Astrocyte (in vitro differentiated cells and primary cell): ENCODE results near the gene WIPF3. TPM values are rescaled to one million over a fixed set of nuclear protein-coding genes. Genes with fewer than 3 reads are reported as not detected.
A peak's percentile ranks its signal among the peaks of the same experiment; 100 is the strongest.

Experiments used
- DNase-seq: peaks from one replicate; pipeline ENCODE4 v3.0.0-alpha.2; 2010; ENCODE audit warnings: low read depth
- FAIRE-seq: peaks from 2 replicates; lab custom pipeline; 2011; peaks lifted over from hg19 to GRCh38; lab: Jason Lieb, UNC
- H2AFZ ChIP-seq: 2 replicates; pipeline ENCODE4 v1.6.0; 2012; ENCODE audit warnings: low read depth, low read length, inconsistent platforms
- H3K27ac ChIP-seq: 2 replicates; pipeline ENCODE4 v1.5.1; 2011; ENCODE audit warnings: low read depth, low read length, inconsistent platforms
- H3K27me3 ChIP-seq: 2 replicates; pipeline ENCODE4 v1.6.0; 2011; ENCODE audit warnings: low read length, inconsistent platforms; ENCODE audit not compliant: insufficient read depth
- H3K36me3 ChIP-seq: 2 replicates; pipeline ENCODE4 v1.5.1; 2011; ENCODE audit warnings: low read length, inconsistent platforms; ENCODE audit not compliant: insufficient read depth
- H3K4me1 ChIP-seq: 2 replicates; pipeline ENCODE4 v1.5.1; 2011; ENCODE audit warnings: low read length, inconsistent platforms; ENCODE audit not compliant: insufficient read depth
- H3K4me2 ChIP-seq: 2 replicates; pipeline ENCODE4 v1.6.0; 2012; ENCODE audit warnings: low read length, inconsistent platforms
- H3K4me3 ChIP-seq: 2 replicates; pipeline ENCODE4 v1.5.1; 2011; ENCODE audit warnings: low read depth, mild to moderate bottlenecking, low read length, inconsistent platforms; ENCODE audit not compliant: insufficient read depth
- H3K79me2 ChIP-seq: 2 replicates; pipeline ENCODE4 v1.6.0; 2012; ENCODE audit warnings: mild to moderate bottlenecking, low read length, inconsistent platforms; ENCODE audit not compliant: insufficient read depth
- H3K9ac ChIP-seq: 2 replicates; pipeline ENCODE4 v1.6.0; 2012; ENCODE audit warnings: mild to moderate bottlenecking, low read length, inconsistent platforms
- H3K9me3 ChIP-seq: 2 replicates; pipeline ENCODE4 v1.5.1; 2012; ENCODE audit warnings: low read depth, mild to moderate bottlenecking, low read length, inconsistent platforms; ENCODE audit not compliant: insufficient read depth
- H4K20me1 ChIP-seq: 2 replicates; pipeline ENCODE4 v1.6.0; 2012; ENCODE audit warnings: low read length, inconsistent platforms; ENCODE audit not compliant: insufficient read depth
- H3K27ac Mint-ChIP-seq: one replicate; pipeline ENCODE4 v1.8.0; 2021; ENCODE audit warnings: mild to moderate bottlenecking, mixed read lengths; ENCODE audit not compliant: unreplicated experiment
- H3K27me3 Mint-ChIP-seq: one replicate; pipeline ENCODE4 v1.8.0; 2021; ENCODE audit warnings: low read depth, mixed read lengths; ENCODE audit not compliant: unreplicated experiment
- H3K36me3 Mint-ChIP-seq: one replicate; pipeline ENCODE4 v1.8.0; 2021; ENCODE audit warnings: low read depth, mixed read lengths; ENCODE audit not compliant: unreplicated experiment
- H3K4me1 Mint-ChIP-seq: one replicate; pipeline ENCODE4 v1.8.0; 2021; ENCODE audit warnings: low read depth, mixed read lengths; ENCODE audit not compliant: unreplicated experiment
- H3K4me3 Mint-ChIP-seq: one replicate; pipeline ENCODE4 v1.8.0; 2021; ENCODE audit warnings: mild to moderate bottlenecking, moderate library complexity, mixed read lengths; ENCODE audit not compliant: unreplicated experiment
- H3K9me3 Mint-ChIP-seq: one replicate; pipeline ENCODE4 v1.8.0; 2021; ENCODE audit warnings: mild to moderate bottlenecking, mixed read lengths; ENCODE audit not compliant: unreplicated experiment
- EZH2 ChIP-seq: IDR thresholded peaks from 2 replicates; pipeline ENCODE4 v1.6.1; 2012; ENCODE audit warnings: mild to moderate bottlenecking, low read length, inconsistent platforms; ENCODE audit not compliant: insufficient read depth
- total RNA-seq: library from RNA; stranded (reverse); gene quantifications from 2 replicates; pipeline ENCODE4 v1.2.1, GENCODE V29; 2021
- TF ChIP-seq, protein P1 (sequence below): IDR thresholded peaks from 2 replicates; pipeline ENCODE4 v1.5.1; 2011; ENCODE audit warnings: low read depth, mild to moderate bottlenecking, inconsistent platforms, low read length, moderate library complexity; ENCODE audit not compliant: insufficient read depth

Gene WIPF3
- total RNA-seq, 1 donor from 2014 or later = 1.0 TPM

DNA sequence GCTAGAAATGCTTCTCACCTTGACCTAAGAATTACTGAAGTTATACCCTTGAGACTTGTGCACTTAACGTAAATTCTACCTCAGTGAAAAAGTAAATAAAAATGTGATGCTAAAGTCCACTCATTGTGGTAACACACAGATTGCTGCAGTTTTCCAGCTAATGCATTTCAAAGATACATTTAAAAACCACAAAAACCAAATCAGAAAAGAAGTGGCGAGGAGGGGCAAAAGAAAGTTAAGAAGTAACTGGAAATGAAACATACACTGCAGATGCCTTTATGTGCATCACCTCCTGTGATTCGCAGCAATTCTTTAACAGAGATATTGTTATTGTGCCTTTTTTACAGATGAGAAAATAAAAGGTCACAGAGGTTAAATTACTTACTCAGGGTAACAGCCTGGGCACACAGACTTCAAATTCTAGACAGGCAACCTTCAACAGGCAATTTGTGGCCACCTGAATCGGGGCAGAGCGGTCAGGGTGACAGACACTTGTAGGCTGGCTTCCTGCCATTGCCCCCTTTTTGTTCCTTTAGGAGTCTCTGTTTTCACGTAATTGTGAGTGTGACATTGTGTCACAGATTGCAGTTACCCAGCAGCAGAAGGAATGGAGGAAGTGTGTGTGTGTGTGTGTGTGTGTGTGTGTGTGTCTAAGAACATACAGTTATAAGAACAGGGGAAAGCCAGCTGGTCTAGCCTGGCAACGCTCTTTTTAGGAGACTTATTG lies 1.9 kb downstream of the WIPF3 start:
- TF ChIP-seq, protein P1, sequence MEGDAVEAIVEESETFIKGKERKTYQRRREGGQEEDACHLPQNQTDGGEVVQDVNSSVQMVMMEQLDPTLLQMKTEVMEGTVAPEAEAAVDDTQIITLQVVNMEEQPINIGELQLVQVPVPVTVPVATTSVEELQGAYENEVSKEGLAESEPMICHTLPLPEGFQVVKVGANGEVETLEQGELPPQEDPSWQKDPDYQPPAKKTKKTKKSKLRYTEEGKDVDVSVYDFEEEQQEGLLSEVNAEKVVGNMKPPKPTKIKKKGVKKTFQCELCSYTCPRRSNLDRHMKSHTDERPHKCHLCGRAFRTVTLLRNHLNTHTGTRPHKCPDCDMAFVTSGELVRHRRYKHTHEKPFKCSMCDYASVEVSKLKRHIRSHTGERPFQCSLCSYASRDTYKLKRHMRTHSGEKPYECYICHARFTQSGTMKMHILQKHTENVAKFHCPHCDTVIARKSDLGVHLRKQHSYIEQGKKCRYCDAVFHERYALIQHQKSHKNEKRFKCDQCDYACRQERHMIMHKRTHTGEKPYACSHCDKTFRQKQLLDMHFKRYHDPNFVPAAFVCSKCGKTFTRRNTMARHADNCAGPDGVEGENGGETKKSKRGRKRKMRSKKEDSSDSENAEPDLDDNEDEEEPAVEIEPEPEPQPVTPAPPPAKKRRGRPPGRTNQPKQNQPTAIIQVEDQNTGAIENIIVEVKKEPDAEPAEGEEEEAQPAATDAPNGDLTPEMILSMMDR = no peak
- no peak overlapping the region for H3K27ac ChIP-seq
- peaks cover 65% of the 10 kb centered on the region for H3K27me3 ChIP-seq
- peaks cover 12% of the 10 kb centered on the region for H3K4me1 Mint-ChIP-seq
- H3K27me3 Mint-ChIP-seq = peaks cover 48% of the 10 kb centered on the region
- peaks cover 8% of the 10 kb centered on the region for H3K4me1 ChIP-seq
- DNase-seq = peak; percentile 12
- no peak overlapping the region for H3K4me3 ChIP-seq
- peak overlapping the region; percentile 76 for H3K4me3 Mint-ChIP-seq
- H3K36me3 ChIP-seq = no peaks in the 10 kb centered on the region
- no peak overlapping the region for H3K4me2 ChIP-seq
- H4K20me1 ChIP-seq = no peaks in the 10 kb centered on the region
- H2AFZ ChIP-seq = no peak overlapping the region
- no peaks in the 10 kb centered on the region for H3K36me3 Mint-ChIP-seq
- no peak overlapping the region for H3K27ac Mint-ChIP-seq
- no peak overlapping the region for H3K9ac ChIP-seq
- no peaks in the 10 kb centered on the region for H3K79me2 ChIP-seq
- H3K9me3 Mint-ChIP-seq = no peaks in the 10 kb centered on the region
- no peak for FAIRE-seq
- H3K9me3 ChIP-seq = no peaks in the 10 kb centered on the region

DNA sequence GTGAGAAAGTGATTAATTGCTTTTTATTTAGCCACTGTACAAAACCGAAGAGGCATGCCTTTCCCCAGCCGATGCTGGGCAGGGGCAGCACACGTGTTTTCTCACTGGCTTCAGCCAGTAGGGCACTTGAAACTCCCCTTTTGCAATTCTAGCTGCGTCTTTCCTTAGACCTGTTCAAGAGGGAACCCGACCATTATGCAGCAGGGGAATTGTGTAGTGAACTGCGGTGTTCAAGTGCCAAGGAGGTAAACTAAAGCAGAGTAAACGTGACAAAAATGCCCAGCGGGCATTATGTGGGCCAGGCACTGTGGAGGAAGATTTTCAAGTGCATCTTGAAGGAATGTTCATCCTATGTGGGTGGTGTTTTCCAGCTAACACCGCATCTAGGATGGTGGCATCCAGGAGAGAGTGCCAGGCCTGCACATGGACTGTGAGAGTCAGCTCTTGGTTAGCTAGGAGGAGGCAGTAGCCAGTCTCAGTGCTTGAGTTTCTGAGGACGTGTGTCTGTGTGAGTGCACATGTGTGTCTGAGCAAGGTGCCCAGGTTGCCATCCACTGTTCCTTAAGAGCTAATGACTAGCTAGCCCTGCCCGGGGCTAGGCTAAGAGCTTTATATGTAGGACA lies 3.3 kb downstream of the WIPF3 start:
- Mint-ChIP-seq H3K36me3 (no peaks in the 10 kb centered on the region), H3K4me3 (no peak overlapping the region), H3K9me3 (no peaks in the 10 kb centered on the region), H3K27me3 (peaks cover 44% of the 10 kb centered on the region), H3K4me1 (peaks cover 12% of the 10 kb centered on the region), H3K27ac (peak overlapping the region; percentile 8)
- Histone ChIP-seq H2AFZ (no peak overlapping the region), H3K9ac (no peak overlapping the region), H3K4me2 (no peak overlapping the region), H3K27me3 (peaks cover 63% of the 10 kb centered on the region), H3K9me3 (no peaks in the 10 kb centered on the region), H3K36me3 (no peaks in the 10 kb centered on the region), H3K27ac (no peak overlapping the region), H4K20me1 (no peaks in the 10 kb centered on the region), H3K4me3 (no peak overlapping the region), H3K4me1 (peaks cover 8% of the 10 kb centered on the region), H3K79me2 (no peaks in the 10 kb centered on the region)
- DNase-seq (no peak), FAIRE-seq (no peak)
- no peak for TF ChIP-seq EZH2
- TF ChIP-seq, protein P1 = no peak

DNA sequence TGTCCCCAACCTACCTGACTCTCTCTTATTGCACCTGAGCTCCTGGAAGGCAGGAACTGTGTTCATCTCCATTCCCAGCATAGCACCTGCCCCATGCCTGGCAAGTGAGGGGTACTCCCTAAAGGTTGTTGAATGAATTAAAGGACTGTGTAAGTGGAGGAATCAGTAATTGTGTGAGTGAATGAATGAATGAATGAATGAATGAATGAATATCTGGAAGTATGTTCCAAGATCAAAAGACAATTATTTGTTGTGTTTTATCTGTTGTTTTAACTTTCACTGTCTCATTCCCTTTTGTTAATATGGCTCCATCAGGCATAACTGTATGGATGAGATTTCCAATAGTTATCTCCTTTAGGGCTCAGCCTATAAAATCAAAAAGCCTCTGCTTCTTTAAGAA lies 4.0 kb downstream of the WIPF3 start:
- Histone ChIP-seq H4K20me1 (no peaks in the 10 kb centered on the region), H3K9ac (no peak overlapping the region), H3K36me3 (no peaks in the 10 kb centered on the region), H3K79me2 (no peaks in the 10 kb centered on the region), H2AFZ (no peak overlapping the region), H3K27ac (no peak overlapping the region), H3K9me3 (no peaks in the 10 kb centered on the region), H3K4me3 (no peak overlapping the region), H3K4me2 (no peak overlapping the region), H3K27me3 (peaks cover 62% of the 10 kb centered on the region), H3K4me1 (peaks cover 8% of the 10 kb centered on the region)
- H3K27me3 Mint-ChIP-seq = peaks cover 39% of the 10 kb centered on the region
- no peak for DNase-seq
- no peaks in the 10 kb centered on the region for H3K9me3 Mint-ChIP-seq
- no peak overlapping the region for H3K4me3 Mint-ChIP-seq
- H3K27ac Mint-ChIP-seq = no peak overlapping the region
- H3K4me1 Mint-ChIP-seq = peaks cover 12% of the 10 kb centered on the region
- H3K36me3 Mint-ChIP-seq = no peaks in the 10 kb centered on the region
- no peak for TF ChIP-seq EZH2
- TF ChIP-seq, protein P1 = no peak
- no peak for FAIRE-seq
